BE2C (cell line): Measurements from ENCODE around the gene EPB42.

Source experiments
- DNase-seq: peaks from one replicate; pipeline ENCODE4 v3.0.0-alpha.2; 2020
- H3K27me3 ChIP-seq: fragments of 250-450 bp; sonication (Bioruptor Pico); 2 replicates; pipeline ENCODE4 v1.5.1; 2020; ENCODE audit warnings: mild to moderate bottlenecking
- H3K36me3 ChIP-seq: fragments of 250-450 bp; sonication (Bioruptor Pico); 2 replicates; pipeline ENCODE4 v1.5.1; 2020; ENCODE audit warnings: mild to moderate bottlenecking
- H3K4me1 ChIP-seq: fragments of 250-450 bp; sonication (Bioruptor Pico); 2 replicates; pipeline ENCODE4 v1.5.1; 2020
- H3K4me3 ChIP-seq: 2 replicates; pipeline ENCODE4 v1.5.1; 2011; ENCODE audit warnings: low read depth, low read length
- H3K9me3 ChIP-seq: fragments of 250-450 bp; sonication (Bioruptor Pico); 2 replicates; pipeline ENCODE4 v1.5.1; 2020
- TF ChIP-seq, protein P1 (sequence below): IDR thresholded peaks from 2 replicates; pipeline ENCODE4 v1.5.1; 2012; ENCODE audit warnings: mild to moderate bottlenecking, low read depth, low read length

The EPB42 gene

DNA sequence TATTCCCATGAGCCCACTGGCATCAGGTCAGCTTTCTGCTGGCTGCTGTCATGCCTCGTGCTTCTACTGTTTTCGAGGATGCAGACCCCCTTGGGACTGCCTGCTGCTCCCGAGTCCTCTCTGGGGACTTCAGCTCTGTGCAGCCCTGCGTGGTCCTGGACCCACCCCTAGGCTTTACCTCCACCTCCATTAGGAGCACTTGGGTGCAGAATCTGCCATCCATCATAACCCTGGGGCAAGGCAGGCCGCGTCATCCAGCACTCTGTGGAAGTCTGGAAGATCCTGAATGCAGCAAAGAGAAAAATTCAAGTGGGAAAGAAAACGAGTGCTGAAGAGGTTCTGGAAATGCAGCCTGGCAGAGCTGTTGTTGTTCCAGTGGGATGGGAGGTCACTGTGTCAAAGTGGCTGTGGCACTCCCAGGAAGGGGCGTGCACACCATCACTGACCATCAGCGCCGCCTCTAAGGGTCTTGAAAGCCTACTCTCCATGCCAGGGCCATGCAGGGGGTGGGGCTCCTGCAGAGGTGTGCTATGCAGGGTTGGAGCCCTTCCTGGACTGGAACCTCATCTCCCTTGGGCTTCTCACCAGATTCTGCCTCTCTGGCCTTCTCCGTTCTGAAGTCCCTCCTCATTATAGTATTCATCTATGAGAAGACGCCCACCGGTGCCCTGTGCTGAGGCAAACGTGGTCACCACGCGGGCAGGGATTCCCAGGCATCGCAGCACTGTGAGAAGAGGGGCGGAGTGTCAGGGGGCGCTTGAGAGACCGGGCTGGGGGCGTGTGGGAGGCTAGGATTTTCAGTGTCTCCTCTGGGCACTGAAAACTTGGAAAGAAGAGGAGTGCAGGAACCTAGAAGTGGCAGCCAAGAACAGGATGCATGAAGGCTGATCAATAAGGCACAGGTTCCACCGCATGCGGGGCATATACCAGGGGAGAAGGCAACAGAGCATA lies 12.5 kb downstream of the EPB42 start:
- DNase-seq, result peak; percentile 43
- Histone ChIP-seq H3K4me1 (peaks cover 5% of the 10 kb centered on the region), H3K4me3 (no peak overlapping the region), H3K9me3 (no peaks in the 10 kb centered on the region), H3K36me3 (no peaks in the 10 kb centered on the region), H3K27me3 (no peaks in the 10 kb centered on the region)
- TF ChIP-seq, protein P1, sequence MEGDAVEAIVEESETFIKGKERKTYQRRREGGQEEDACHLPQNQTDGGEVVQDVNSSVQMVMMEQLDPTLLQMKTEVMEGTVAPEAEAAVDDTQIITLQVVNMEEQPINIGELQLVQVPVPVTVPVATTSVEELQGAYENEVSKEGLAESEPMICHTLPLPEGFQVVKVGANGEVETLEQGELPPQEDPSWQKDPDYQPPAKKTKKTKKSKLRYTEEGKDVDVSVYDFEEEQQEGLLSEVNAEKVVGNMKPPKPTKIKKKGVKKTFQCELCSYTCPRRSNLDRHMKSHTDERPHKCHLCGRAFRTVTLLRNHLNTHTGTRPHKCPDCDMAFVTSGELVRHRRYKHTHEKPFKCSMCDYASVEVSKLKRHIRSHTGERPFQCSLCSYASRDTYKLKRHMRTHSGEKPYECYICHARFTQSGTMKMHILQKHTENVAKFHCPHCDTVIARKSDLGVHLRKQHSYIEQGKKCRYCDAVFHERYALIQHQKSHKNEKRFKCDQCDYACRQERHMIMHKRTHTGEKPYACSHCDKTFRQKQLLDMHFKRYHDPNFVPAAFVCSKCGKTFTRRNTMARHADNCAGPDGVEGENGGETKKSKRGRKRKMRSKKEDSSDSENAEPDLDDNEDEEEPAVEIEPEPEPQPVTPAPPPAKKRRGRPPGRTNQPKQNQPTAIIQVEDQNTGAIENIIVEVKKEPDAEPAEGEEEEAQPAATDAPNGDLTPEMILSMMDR, result no peak

DNA sequence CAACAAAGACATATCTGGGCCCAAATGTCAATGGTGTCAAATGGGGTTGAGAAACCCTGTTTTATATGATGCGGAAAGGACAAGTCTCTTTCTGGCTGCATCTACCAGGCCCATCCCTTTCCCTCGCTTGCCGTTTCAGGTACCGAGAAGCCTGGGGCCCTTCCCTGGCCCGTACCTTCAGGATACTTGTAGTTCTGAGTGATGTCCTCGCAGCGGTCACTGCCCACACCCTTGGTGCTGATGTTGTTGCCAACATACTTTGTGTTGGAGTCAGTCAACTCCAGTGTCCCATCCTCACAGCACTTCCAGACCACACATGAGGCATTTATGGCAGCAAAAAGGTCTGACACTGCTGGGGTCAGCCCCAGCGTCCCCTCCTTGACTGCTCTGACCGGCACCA lies 13.8 kb downstream of the EPB42 start:
- H3K4me3 ChIP-seq, result no peak overlapping the region
- H3K27me3 ChIP-seq, result no peaks in the 10 kb centered on the region
- no peaks in the 10 kb centered on the region for H3K36me3 ChIP-seq
- TF ChIP-seq, protein P1, result no peak
- no peaks in the 10 kb centered on the region for H3K9me3 ChIP-seq
- no peak for DNase-seq
- no peaks in the 10 kb centered on the region for H3K4me1 ChIP-seq

DNA sequence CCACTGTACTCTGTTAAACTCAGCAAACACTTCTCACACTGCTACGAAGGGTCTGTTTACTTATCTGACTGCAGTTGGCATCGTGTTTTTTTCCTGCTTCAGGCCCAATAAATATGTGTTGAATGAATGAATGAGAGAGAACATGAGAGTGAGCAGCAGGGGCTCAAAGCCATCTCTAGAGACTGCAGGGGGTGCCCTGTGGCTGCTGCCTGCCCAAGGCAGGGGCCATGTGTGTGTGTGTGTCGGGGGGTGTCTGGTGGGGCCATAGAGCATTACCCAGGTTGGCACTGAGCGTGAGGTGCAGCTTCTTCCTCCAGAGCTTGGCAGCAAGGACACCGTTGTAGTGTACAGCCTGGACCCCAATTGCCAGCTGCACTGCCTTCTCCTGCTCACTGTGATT lies 14.8 kb downstream of the EPB42 start:
- Histone ChIP-seq H3K36me3 (no peaks in the 10 kb centered on the region), H3K27me3 (no peaks in the 10 kb centered on the region), H3K4me3 (no peak overlapping the region), H3K9me3 (no peaks in the 10 kb centered on the region), H3K4me1 (no peaks in the 10 kb centered on the region)
- no peak for DNase-seq
- TF ChIP-seq, protein P1, result no peak

DNA sequence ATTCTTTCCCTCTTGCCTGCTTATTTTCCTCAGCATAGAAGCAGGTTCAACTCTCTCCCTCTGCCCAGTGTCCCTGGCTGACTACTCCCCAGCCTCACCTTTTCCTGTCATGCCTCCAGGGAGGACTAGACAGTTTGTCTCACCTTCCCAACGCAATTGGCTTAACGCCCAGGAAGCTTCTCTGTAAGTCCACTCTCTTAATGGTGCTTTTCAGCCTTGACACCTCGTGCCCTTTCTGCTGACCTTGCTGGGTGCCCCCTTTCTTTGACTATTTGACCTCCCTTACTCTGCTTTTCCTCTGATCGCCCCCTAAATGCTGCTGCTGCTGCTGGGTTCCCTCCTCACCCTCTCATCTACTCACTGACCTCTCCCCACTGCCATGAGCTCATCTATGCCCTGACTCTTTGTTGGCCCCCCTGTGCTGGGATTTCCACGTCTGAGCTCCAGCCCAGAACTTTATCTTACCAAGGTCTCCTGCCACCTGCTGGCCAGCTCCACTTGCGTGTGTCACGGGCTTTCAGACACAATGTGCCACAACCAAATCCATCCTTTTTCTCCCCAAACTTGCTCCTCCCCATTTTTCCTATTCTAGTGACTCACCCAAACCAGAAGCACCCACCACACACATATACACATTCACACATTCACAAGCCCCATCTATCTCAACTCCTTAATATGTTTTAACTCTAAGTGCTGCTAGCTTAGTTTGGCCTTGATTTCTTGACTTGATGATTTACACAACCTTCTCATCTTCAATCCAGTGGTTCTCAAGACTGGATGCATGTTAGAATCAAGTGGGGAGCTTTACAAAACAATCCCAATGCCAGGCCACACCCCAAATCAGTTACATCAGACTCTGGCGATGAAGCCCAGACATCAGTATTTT lies 16.6 kb downstream of the EPB42 start:
- DNase-seq, result peak; percentile 62
- H3K4me1 ChIP-seq, result no peaks in the 10 kb centered on the region
- H3K36me3 ChIP-seq, result no peaks in the 10 kb centered on the region
- no peak overlapping the region for H3K4me3 ChIP-seq
- TF ChIP-seq, protein P1, result peak; percentile 78
- no peaks in the 10 kb centered on the region for H3K27me3 ChIP-seq
- no peaks in the 10 kb centered on the region for H3K9me3 ChIP-seq

DNA sequence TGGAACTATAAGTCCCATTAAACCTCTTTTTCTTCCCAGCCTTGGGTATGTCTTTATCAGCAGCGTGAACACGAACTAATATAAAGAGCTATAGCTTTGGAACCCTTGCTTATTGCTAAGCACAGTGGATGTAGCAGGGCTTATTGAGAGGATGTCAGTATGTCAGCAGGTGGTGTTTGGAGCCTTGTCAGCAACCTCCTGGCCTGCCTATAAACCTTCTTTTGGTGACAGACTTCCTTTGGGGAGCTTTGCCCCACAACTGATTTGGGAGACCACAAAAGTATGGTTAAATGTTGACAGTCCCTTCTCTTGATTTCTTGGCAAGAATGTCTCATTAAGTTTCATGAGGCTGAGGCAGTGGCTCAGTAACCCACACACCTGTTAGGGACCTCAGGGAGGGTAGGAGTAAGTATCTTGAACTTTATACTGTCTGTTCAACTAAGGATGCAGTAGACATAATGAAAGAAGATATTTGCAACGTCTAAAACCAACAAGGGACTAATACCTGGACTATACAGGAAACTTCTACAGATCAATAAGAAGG lies 20.8 kb downstream of the EPB42 start:
- no peaks in the 10 kb centered on the region for H3K9me3 ChIP-seq
- H3K4me1 ChIP-seq, result no peaks in the 10 kb centered on the region
- H3K36me3 ChIP-seq, result peaks cover 4% of the 10 kb centered on the region; the same call in 1 of the 2 replicates
- no peak for DNase-seq
- no peak overlapping the region for H3K4me3 ChIP-seq
- no peaks in the 10 kb centered on the region for H3K27me3 ChIP-seq
- TF ChIP-seq, protein P1, result no peak
